ENCODE data around the gene COMMD1.
"Not testable (repeated sequence)": the region's sequence is repeated elsewhere in the genome, so short reads cannot be mapped to it uniquely, and the experiment has no call there.

COMMD1 gene

GRCh38 chr2:62136956-62137830 is 231.7 kb downstream of the COMMD1 start:
- no peak for DNase-seq (ENCODE audit: low read depth in 2 of 3, low spot score in 1 of 3)

- no peak for DNase-seq (ENCODE audit: low read depth in 2 of 3, low spot score in 1 of 3)
Measured at GRCh38 chr2:62140426-62141141, 235.1 kb downstream of the COMMD1 start.

- DNase-seq (ENCODE audit: low read depth in 2 of 3, low spot score in 1 of 3): no peak
Measured at GRCh38 chr2:62141142-62141740, 235.8 kb downstream of the COMMD1 start.

- DNase-seq (ENCODE audit: low read depth in 2 of 3, low spot score in 1 of 3): no peak
Measured at GRCh38 chr2:62142054-62142453, 236.6 kb downstream of the COMMD1 start.

- no peak for DNase-seq (ENCODE audit: low read depth in 2 of 3, low spot score in 1 of 3)
Measured at GRCh38 chr2:62143696-62144095, 238.2 kb downstream of the COMMD1 start.

DNA sequence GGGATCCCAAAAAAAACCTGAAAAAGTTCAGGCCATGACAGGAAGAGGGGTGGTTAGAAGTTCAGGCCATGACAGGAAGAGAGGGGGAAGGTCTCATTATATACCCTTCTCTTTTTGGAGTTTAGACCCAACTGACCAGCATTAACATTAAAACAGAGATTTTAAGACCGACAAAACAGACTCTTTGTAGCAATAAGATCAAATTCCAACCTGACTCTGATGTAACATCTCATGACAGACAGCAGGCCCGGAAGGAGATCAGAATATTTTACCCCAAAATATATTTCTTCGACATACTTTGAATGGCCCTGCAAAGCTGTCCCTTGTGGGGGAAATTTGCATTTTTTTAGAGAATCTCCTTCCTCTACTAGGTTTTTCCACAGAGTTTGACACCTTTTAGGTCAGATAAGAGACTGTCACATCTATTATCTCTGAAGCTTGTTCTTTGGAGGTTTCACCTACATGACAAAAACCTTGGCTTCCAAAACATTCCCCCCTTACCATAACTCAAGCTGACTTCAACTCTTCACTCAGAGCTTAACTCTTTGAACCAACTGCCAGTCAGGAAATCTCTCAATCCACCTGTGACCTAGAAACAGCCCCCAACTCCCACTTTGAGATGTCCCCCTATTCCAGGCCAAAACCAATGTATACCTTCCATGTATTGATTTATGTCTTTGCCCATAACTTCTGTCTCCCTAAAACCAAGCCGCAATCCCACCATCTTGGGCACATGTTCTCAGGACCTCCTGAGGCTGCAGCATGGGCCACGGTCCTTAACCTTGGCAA is 239.4 kb downstream of the COMMD1 start:
- DNase-seq (ENCODE audit: low read depth in 2 of 3, low spot score in 1 of 3): no peak

DNA sequence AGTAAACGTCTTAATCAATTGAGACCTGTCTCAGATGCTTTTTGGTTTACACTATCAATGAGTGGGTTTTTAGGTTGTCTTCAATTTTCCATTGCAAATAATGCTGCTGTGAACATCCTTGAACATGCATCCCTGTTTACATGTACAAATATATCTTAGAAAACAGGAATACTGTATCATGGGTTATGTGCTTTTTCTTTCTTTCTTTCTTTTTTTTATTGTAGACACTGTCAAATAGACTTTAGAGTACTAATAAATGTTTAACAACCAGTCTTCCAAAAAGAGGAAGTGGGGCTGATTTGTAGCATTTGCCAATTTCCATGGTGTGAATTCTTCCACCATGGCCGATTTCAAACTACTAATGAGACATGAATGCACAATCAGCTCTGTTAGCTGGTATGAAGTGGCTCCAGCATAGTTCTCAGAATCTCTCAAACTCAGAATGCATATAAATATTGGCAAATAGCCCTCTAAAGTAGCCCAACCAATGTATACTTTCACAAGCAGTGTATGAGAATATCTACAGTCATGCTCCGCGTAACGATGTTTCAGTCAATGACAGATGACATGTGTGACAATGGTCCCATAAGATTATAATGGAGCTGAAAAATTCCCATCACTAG is 240.1 kb downstream of the COMMD1 start:
- DNase-seq (ENCODE audit: low read depth in 2 of 3, low spot score in 1 of 3): no peak

DNA sequence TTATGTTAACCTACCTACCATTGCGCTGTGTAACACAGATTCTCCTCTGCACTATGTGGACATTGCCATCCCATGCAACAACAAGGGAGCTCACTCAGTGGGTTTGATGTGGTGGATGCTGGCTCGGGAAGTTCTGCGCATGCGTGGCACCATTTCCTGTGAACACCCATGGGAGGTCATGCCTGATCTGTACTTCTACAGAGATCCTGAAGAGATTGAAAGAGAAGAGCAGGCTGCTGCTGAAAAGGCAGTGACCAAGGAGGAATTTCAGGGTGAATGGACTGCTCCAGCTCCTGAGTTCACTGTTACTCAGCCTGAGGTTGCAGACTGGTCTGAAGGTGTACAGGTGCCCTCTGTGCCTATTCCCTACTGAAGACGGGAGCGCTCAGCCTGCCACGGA is 241.3 kb downstream of the COMMD1 start:
- not testable (repeated sequence) for DNase-seq (ENCODE audit: low read depth in 2 of 3, low spot score in 1 of 3)

DNA sequence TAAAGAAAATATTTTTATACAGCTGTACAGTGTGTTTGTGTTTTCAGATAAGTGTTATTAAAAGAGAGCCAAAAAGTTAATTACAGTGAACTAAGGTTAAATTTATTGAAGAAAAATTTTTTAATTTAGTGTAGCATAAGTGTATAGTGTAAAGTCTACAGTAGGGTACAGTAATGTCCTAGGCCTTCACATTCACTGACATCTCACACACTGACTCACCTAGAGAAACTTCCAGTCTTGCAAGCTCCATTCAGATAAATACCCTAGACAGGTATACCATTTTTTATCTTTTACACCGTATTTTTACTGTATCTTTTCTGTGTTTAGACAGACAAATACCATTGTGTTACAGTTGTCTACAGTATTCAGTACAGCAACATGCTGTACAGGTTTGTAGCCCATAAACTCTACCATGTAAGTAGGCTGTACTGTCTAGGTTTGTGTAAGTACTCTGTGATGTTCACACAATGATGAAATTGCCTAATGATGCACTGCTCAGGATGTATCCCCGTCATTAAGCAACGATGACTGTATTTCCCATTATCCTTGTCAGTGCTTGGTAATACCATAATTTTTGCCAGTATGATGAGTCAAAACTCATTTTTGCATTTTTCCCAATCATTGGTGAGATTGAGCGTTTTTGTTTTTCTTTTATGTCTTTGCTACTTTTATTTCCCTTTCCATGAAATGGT is 242.3 kb downstream of the COMMD1 start:
- DNase-seq (ENCODE audit: low read depth in 2 of 3, low spot score in 1 of 3): no peak

DNA sequence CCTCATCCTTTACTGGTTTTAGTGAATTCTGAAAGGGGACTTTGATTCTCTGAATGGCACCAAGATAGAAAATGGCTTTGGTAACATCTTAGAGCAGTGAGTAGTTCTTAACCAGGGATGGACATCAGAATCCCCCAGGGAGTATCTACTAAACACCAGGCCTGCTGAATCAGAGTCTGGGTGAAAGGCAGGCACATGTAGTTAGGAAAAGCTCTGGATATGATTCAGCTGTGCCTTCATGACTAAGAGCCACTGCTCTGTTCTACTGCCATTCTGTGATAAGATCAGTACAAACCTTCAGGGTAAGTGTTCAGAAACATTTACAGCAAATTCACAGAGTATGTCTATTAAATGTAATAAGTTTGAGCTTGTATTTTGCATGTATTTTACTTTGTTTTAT is 244.2 kb downstream of the COMMD1 start:
- DNase-seq (ENCODE audit: low read depth in 2 of 3, low spot score in 1 of 3): no peak

DNA sequence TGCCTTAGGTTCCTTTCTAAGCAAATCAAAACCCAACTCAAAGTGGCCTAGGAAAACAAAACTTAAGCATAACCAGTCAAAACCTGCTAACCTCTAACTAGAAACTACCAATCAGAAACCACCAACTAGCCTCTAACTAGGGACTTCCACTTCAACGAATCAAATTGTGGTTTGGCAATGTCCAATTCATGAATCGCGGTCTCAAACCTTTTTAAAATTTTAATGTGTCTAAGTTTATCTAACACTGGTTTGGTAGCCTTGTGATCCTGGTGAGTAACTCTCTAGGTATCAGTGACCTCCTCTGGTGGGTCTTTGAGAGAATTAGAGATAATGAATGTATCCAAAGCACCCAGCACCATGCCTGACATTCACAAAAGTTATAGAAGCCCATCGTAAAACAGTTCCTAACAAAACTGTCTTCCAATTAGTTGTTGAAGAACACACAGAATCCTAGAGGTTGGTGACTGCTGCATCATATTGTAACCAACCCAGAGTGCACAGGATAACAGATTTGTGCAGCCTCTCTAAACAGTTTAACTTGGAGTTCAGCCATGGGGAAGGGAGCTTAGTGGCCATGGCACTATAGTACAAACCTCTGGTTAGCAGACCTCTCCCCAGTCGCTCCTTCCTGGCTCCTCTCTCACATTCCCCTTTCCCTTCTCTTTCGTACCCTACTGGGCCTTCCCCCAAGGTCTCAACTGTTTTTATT is 245.3 kb downstream of the COMMD1 start:
- no peak for DNase-seq (ENCODE audit: low read depth in 2 of 3, low spot score in 1 of 3)

DNA sequence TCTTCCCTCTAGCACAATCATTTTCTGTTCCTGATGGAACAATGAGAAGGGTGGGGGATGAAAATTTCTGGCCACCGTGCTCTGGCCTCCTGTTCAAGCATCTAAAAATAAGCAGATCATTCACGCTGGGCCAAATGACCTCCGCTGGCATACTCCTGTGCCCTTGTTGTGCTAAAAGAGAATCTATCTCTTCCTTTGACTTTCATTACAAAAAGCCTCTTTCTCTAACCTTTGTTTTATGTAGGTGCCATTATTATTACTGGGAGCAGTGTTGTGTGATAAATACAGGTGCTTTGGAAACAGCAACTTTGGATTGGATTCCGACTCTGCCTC is 245.8 kb downstream of the COMMD1 start:
- no peak for DNase-seq (ENCODE audit: low read depth in 2 of 3, low spot score in 1 of 3)

DNA sequence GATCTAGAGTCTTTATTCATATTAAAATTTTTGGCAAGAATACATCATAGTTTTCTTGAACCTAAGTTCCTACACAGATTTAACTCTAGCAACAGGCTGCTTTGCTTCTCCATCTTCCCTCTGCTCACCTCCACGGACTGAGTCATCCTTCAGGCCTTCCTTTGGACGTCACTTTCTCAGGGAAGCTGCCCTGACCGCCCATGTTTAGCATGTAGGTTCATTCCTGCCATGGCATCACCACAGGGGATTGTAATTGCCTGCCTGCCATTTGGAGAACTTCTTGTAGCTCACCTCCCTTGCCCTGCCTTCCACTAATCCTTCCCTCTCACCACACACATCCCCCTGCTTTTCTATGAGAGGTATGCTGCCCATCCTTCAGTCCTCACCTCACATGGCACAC is 246.5 kb downstream of the COMMD1 start:
- DNase-seq (ENCODE audit: low read depth in 2 of 3, low spot score in 1 of 3): no peak

- no peak for DNase-seq (ENCODE audit: low read depth in 2 of 3, low spot score in 1 of 3)
Measured at GRCh38 chr2:62156861-62157496, 251.5 kb downstream of the COMMD1 start.

DNA sequence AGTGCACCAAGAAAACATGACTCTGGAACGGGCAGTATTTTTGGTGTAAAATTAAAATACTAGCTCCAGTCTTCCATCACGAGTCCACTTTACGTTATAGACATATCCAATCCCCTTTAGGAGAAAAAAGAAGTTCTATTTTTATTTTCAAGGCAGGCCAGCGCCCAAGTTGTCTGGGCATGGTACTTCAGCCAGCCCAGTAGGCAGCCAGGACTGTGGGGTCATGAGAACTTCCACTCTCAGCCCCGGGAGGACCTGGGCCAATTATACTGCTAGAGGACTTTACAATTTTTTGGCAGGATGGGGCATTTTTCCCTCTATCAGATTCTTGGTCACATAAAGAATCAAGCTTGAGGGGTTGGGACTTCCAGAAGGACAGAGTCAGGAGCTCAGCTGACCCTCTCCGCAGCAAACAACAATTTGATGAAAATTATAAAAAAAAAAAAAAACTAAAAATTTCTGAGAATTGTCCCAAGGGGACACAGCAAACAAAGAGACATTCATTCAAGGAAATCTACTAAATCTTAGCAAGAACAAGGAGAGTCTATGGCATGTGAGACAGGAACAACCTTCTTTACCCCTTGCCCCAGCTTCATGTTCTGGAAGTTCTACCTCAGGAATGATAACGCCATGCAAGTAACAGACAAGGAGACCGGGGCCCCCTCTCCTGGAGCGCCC is 253.1 kb downstream of the COMMD1 start:
- no peak for DNase-seq (ENCODE audit: low read depth in 2 of 3, low spot score in 1 of 3)

DNA sequence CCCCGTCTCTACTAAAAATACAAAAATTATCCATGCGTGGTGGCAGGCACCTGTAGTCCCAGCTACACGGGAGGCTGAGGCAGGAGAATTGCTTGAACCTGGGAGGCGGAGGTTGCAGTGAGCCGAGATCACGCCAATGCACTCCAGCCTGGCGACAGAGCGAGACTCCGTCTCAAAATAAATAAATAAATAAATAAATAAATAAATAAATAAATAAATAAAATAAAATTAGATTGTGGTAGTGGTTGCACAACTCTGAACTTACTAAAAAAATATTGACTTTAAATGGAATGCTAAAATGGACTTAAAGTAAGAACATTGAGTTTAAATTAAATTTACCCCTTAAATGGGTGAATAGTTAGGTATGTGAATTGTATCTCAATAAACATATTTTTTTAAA is 255.2 kb downstream of the COMMD1 start:
- not testable (repeated sequence) for DNase-seq (ENCODE audit: low read depth in 2 of 3, low spot score in 1 of 3)

DNA sequence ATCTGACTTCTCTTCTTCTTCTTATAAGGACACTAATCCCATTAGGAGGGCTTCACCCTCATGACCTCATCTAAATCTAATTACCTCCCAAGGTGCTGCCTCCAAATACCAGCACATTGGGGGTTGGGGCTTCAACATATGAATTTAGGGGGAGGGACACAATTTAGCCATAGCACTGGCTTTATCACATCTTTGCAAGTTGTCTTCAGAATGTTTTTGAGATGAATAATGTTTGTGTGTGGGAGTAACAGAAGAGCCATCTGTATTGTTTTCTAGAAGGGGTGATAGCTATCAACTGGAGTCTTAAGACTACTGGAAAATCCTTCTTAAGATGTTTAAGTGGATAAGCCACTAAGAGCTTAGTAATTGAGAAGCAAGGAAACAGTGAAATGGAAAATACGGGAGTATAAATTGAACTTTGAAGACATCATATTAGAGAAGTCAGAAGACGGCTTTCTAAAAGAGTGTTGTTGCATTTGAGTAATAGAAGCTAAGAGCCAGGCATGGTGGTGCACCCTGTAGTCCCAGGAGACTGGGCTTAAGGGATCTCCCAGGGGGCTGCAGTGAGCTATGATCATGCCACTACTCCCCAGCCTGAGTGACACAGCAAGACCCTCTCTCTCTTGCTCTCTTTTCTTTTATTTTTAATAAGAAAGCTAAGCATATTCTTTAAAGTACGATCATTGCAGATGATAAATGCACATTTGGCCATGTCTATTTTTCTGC is 257.8 kb downstream of the COMMD1 start:
- no peak for DNase-seq (ENCODE audit: low read depth in 2 of 3, low spot score in 1 of 3)

- no peak for DNase-seq (ENCODE audit: low read depth in 2 of 3, low spot score in 1 of 3)
Measured at GRCh38 chr2:62163834-62164233, 258.4 kb downstream of the COMMD1 start.
